ENCODE data around the gene PPP6R3. TPM values are rescaled to one million over a fixed set of nuclear protein-coding genes. Genes with fewer than 3 reads are reported as not detected.

The PPP6R3 gene
- total RNA-seq, 4 donors from 2014 or later, result 103 to 150 (median 119) TPM

GRCh38 chr11:68479390-68479789 is 18.8 kb downstream of the PPP6R3 start:
- Histone ChIP-seq H3K27ac (no peak overlapping the region), H3K4me3 (no peak overlapping the region), H3K4me1 (peaks cover 0 to 45% (median 15%) of the 10 kb centered on the region in 4 donors), H3K36me3 (peaks cover 0 to under 1% (median 0%) of the 10 kb centered on the region in 3 donors), H3K27me3 (no peaks in the 10 kb centered on the region), H3K9me3 (peaks cover 0 to 2% (median 0%) of the 10 kb centered on the region in 4 donors)
- TF ChIP-seq EP300 (IDR thresholded peaks at IDR 0.05) (no peak), POLR2A (IDR thresholded peaks at IDR 0.05) (no peak), CTCF (IDR thresholded peaks at IDR 0.05) (no peak)
- DNase-seq (ENCODE audit: low spot score in 2 of 2), result no peak
- 84 to 91% methylated on average over 3 of the region's 3 CpGs for WGBS, 2 donors

- DNase-seq (ENCODE audit: low spot score in 2 of 2), result no peak
- peaks cover 0 to 7% (median 0%) of the 10 kb centered on the region in 3 donors for H3K36me3 ChIP-seq
- WGBS, 2 donors, result 68 to 78% methylated on average over 2 of the region's 2 CpGs
- peaks cover 0 to 44% (median 15%) of the 10 kb centered on the region in 4 donors for H3K4me1 ChIP-seq
- no peak for TF ChIP-seq EP300 (IDR thresholded peaks at IDR 0.05)
- no peak for TF ChIP-seq POLR2A (IDR thresholded peaks at IDR 0.05)
- TF ChIP-seq CTCF (IDR thresholded peaks at IDR 0.05), result no peak
- H3K9me3 ChIP-seq, result peaks cover 0 to 6% (median 0%) of the 10 kb centered on the region in 4 donors
- H3K27me3 ChIP-seq, result no peaks in the 10 kb centered on the region
- H3K4me3 ChIP-seq, result no peak overlapping the region
- no peak overlapping the region for H3K27ac ChIP-seq
Measured at GRCh38 chr11:68480193-68480592, 19.6 kb downstream of the PPP6R3 start.

- no peak overlapping the region for H3K4me3 ChIP-seq
- H3K4me1 ChIP-seq, result peaks cover 0 to 44% (median 15%) of the 10 kb centered on the region in 4 donors
- peak overlapping the region in 1 of 4 donors; percentile 52 for H3K27ac ChIP-seq
- DNase-seq (ENCODE audit: low spot score in 2 of 2), result no peak
- TF ChIP-seq EP300 (IDR thresholded peaks at IDR 0.05), result no peak
- no peak for TF ChIP-seq CTCF (IDR thresholded peaks at IDR 0.05)
- no peak for TF ChIP-seq POLR2A (IDR thresholded peaks at IDR 0.05)
- H3K9me3 ChIP-seq, result peaks cover 0 to 6% (median 0%) of the 10 kb centered on the region in 4 donors
- 17 to 23% methylated on average over 3 of the region's 3 CpGs for WGBS, 2 donors
- H3K27me3 ChIP-seq, result no peaks in the 10 kb centered on the region
- H3K36me3 ChIP-seq, result peaks cover 0 to 7% (median 0%) of the 10 kb centered on the region in 3 donors
Measured at GRCh38 chr11:68480852-68481510, 20.4 kb downstream of the PPP6R3 start.

GRCh38 chr11:68481579-68482240 is 21.2 kb downstream of the PPP6R3 start:
- H3K4me1 ChIP-seq, result peaks cover 0 to 40% (median 15%) of the 10 kb centered on the region in 4 donors
- TF ChIP-seq EP300 (IDR thresholded peaks at IDR 0.05) (no peak), CTCF (IDR thresholded peaks at IDR 0.05) (no peak), POLR2A (IDR thresholded peaks at IDR 0.05) (no peak)
- peaks cover 0 to 7% (median 0%) of the 10 kb centered on the region in 3 donors for H3K36me3 ChIP-seq
- H3K27me3 ChIP-seq, result no peaks in the 10 kb centered on the region
- no peak for DNase-seq (ENCODE audit: low spot score in 2 of 2)
- 83 to 86% methylated on average over 6 of the region's 6 CpGs for WGBS, 2 donors
- H3K27ac ChIP-seq, result peak overlapping the region in 1 of 4 donors; percentile 52
- H3K4me3 ChIP-seq, result no peak overlapping the region
- peaks cover 0 to 11% (median 0%) of the 10 kb centered on the region in 4 donors for H3K9me3 ChIP-seq

GRCh38 chr11:68488623-68489022 is 28.1 kb downstream of the PPP6R3 start:
- no peak for DNase-seq (ENCODE audit: low spot score in 2 of 2)
- Histone ChIP-seq H3K4me1 (peaks cover 0 to 27% (median 0%) of the 10 kb centered on the region in 4 donors), H3K36me3 (peaks cover 0 to 7% (median 0%) of the 10 kb centered on the region in 3 donors), H3K4me3 (no peak overlapping the region), H3K27ac (no peak overlapping the region), H3K9me3 (peaks cover 0 to 14% (median 0%) of the 10 kb centered on the region in 4 donors), H3K27me3 (no peaks in the 10 kb centered on the region)
- WGBS, 2 donors, result 100% methylated on average over 1 of the region's 1 CpG
- TF ChIP-seq CTCF (IDR thresholded peaks at IDR 0.05), result no peak
- TF ChIP-seq EP300 (IDR thresholded peaks at IDR 0.05), result no peak
- TF ChIP-seq POLR2A (IDR thresholded peaks at IDR 0.05), result no peak
